Stimulated activated CD8-positive, alpha-beta memory T cell treated with anti-CD3 and anti-CD28 coated beads, Interleukin-7, amount 100 ng/mL, for 48 hours (primary cell): ENCODE data around the gene UNC45B.
A peak's percentile ranks its signal among the peaks of the same experiment; 100 is the strongest.
"Not testable (repeated sequence)": the region's sequence is repeated elsewhere in the genome, so short reads cannot be mapped to it uniquely, and the experiment has no call there.

ENCODE experiments used
- DNase-seq, 2 donors: peaks; one replicate each; pipeline ENCODE4 v3.0.0-alpha.2; 2020; ENCODE audit warnings: low read depth in 1 of 2; ENCODE audit errors: extremely low read depth in 1 of 2

UNC45B gene

GRCh38 chr17:35214192-35214591, 66.6 kb downstream of the UNC45B start:
- no peak for DNase-seq

- peak in 1 of 2 donors; percentile 34 for DNase-seq
Observed at GRCh38 chr17:35214631-35215273, 67.1 kb downstream of the UNC45B start.

DNA sequence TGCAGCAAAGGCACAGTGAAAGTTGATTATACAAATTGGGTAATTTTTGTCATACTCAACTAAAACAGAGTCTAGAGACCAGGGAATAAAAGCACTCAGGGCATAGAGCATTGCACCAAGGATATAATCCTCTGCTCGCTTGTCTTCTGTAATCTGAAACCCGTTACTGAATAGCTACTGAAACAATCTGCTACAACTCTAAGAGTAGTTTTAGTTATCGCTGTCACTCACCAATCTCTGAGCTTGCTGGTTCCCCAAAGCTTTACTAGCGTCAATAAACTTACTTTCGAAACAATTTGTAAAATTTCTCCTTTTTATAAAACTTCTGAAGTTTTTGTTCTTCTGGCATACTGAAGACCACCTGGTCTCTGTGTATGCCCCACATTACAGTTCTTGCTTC, 69.5 kb downstream of the UNC45B start:
- no peak for DNase-seq

- DNase-seq: no peak
Observed at GRCh38 chr17:35218915-35219314, 71.3 kb downstream of the UNC45B start.

GRCh38 chr17:35222452-35222851, 74.8 kb downstream of the UNC45B start:
- DNase-seq: no peak

- DNase-seq: no peak
Observed at GRCh38 chr17:35224436-35224835, 76.8 kb downstream of the UNC45B start.

- DNase-seq: no peak
Observed at GRCh38 chr17:35227546-35227945, 79.9 kb downstream of the UNC45B start.

DNA sequence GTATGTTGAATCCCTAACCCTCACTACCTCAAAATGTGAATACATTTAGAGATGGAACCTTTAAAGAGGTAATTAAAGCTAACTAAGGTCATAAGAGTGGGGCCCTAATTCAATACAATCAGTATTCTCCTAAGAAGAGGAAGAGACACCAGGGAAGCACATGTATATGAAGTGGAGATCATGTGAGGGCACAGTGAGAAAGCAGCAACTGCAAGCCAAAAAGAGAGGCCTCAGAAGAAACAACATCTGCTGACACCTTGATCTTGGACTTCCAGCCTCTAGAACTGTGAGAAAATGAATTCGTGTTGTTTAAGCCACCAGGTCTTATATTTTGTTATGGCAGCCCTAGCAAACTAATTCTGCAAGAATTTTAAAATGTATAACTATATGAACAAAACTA, 82.0 kb downstream of the UNC45B start:
- DNase-seq: no peak

DNA sequence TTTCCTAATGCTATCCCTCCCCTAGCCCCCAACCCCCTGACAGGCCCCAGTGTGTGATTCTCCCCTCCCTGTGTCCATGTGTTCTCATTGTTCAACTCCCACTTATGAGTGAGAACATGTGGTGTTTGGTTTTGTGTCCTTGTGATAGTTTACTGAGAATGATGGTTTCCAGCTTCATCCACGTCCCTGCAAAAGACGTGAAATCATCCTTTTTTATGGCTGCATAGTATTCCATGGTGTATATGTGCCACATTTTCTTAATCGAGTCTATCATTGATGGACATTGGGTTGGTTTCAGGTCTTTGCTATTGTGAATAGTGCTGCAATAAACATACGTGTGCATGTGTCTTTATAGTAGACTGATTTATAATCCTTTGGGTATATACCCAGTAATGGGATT, 86.7 kb downstream of the UNC45B start:
- not testable (repeated sequence) for DNase-seq

DNA sequence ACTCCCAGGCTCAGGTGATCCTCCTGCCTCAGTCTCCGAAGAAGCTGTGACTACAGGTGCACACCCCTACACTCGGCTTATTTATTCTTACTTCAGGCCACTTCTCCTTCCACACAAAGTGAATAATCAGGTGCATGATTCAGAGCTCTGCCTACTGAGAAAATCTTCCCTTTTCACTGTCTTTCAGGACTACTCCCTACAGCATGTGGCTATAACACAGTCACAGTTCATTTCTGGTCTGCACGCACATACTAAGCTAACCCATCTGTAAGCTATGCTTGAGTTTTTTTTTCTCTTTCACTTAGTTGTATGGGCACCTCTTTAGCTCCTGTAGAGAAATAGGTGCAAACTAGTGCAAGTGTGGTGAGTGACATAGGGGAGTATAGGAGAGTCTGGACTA, 87.7 kb downstream of the UNC45B start:
- no peak for DNase-seq

- DNase-seq: no peak
Observed at GRCh38 chr17:35235917-35236316, 88.3 kb downstream of the UNC45B start.

DNA sequence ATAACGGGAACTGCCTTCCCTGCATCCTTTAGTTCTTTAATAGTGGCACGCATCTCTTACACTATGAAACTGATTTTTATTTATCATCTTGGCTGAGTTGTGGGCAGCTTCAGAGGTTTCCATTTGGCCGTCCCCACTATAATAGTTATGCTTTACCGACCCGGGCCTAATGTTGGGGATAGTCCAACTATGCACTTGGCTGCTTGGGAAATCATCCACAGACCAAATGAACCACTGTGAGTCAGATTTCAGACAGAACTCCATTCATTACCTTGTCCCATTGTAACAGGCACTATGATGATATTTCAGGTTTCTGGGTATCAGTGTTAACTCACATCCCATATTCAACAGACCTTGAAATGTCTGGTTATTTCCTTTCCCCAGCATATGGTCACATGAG, 89.2 kb downstream of the UNC45B start:
- no peak for DNase-seq

DNA sequence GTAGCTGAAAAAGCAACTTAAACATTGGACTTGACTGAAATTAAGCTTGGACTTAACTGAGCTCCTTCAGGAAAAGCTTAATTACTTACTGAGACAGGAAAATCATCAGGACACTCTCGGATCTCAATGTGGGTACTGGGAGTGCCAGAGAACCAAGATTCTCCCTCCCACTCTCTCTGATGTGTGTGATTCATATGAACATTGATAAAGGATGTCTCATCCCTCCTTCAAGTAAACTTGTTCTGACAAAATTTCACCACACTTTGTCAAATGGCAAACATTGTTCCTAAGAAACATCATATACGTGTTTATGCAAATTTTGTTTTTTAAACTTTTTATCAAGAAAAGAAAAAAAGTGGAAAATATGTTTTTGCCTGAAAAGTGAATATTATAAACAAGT, 91.2 kb downstream of the UNC45B start:
- DNase-seq: no peak
